GM12878 (cell line): ENCODE results near the gene RIOX2. TPM values are rescaled to one million over a fixed set of nuclear protein-coding genes. Genes with fewer than 3 reads are reported as not detected.

Source experiments
- ASH2L ChIP-seq: fragments of 300-600, 200-600 bp; sonication (generic); IDR thresholded peaks from 2 replicates; pipeline ENCODE4 v1.6.1; 2017; ENCODE audit warnings: low read depth, mild to moderate bottlenecking, borderline replicate concordance
- BACH1 ChIP-seq: fragments of 450-650 bp; IDR thresholded peaks from 2 replicates; pipeline ENCODE4 v1.6.1; 2017; ENCODE audit warnings: mild to moderate bottlenecking, borderline replicate concordance
- EGR1 ChIP-seq, 2 experiments: IDR thresholded peaks; 1 replicate in 1 of 2; 2 replicates in 1 of 2; pipeline ENCODE4 v1.6.1; 2011 to 2012; ENCODE audit warnings: low read depth in 2 of 2, low read length in 2 of 2, borderline replicate concordance in 1 of 2, mild to moderate bottlenecking in 1 of 2, moderate library complexity in 1 of 2
- HDGF ChIP-seq: fragments of 450-650 bp; IDR thresholded peaks from 2 replicates; pipeline ENCODE4 v1.6.1; 2016; ENCODE audit warnings: antibody characterized with exemption
- IKZF1 ChIP-seq: fragments of 450-650 bp; conservative IDR thresholded peaks from 2 replicates; pipeline ENCODE4 v1.6.1; 2017; ENCODE audit warnings: antibody characterized with exemption, mild to moderate bottlenecking
- MXI1 ChIP-seq: fragments of 150-350 bp; IDR thresholded peaks from 2 replicates; pipeline ENCODE4 v1.6.1; 2011; ENCODE audit warnings: low read depth, mild to moderate bottlenecking, inconsistent platforms, low read length, improper control_type of control experiment
- NFXL1 ChIP-seq: fragments of 450-650 bp; IDR thresholded peaks from 2 replicates; pipeline ENCODE4 v1.6.1; 2017; ENCODE audit warnings: antibody characterized with exemption, mild to moderate bottlenecking, borderline replicate concordance
- PML ChIP-seq: IDR thresholded peaks from 2 replicates; pipeline ENCODE4 v1.6.1; 2012; ENCODE audit warnings: low read length, inconsistent platforms
- RCOR1 ChIP-seq: conservative IDR thresholded peaks from 2 replicates; pipeline ENCODE4 v1.6.1; 2012; ENCODE audit warnings: low read depth, low read length, improper control_type of control experiment
- RELA ChIP-seq: fragments of 450-650 bp; IDR thresholded peaks from 2 replicates; pipeline ENCODE4 v1.8.0; 2014; ENCODE audit warnings: borderline replicate concordance; ENCODE audit not compliant: partially characterized antibody
- RELB ChIP-seq: fragments of 450-650 bp; IDR thresholded peaks from 2 replicates; pipeline ENCODE4 v1.6.1; 2017; ENCODE audit warnings: low read depth, mild to moderate bottlenecking, moderate library complexity
- TARDBP ChIP-seq: IDR thresholded peaks from 2 replicates; pipeline ENCODE4 v1.6.1; 2016; ENCODE audit warnings: borderline replicate concordance
- ZBTB4 ChIP-seq: fragments of 450-650 bp; formaldehyde crosslinking; IDR thresholded peaks from 2 replicates; pipeline ENCODE4 v1.4.0; 2022; ENCODE audit warnings: mild to moderate bottlenecking, moderate library complexity
- ZBTB40 ChIP-seq: fragments of 450-650 bp; IDR thresholded peaks from 2 replicates; pipeline ENCODE4 v1.6.1; 2016; ENCODE audit warnings: mild to moderate bottlenecking, moderate library complexity, borderline replicate concordance
- ZNF687 ChIP-seq: fragments of 450-650 bp; IDR thresholded peaks from 2 replicates; pipeline ENCODE4 v1.6.1; 2017; ENCODE audit warnings: mild to moderate bottlenecking, moderate library complexity
- polyA plus RNA-seq, 11 experiments: library from polyadenylated mRNA; depleted of rRNA in 4 of 11; unstranded in 6 of 11; stranded (reverse) in 5 of 11; fragments of >200 nt; fragmentation: Nextera tagmentation in 4 of 11; fragmentation: Illumina TruSeq in 1 of 11; extraction: Ambion mirVana in 4 of 11; extraction: Trizol in 1 of 11; gene quantifications; 1 replicate in 1 of 11; 2 replicates in 10 of 11; pipeline versions ENCODE4 v1.2.1 to v1.2.3, GENCODE V29; 2011 to 2016; ENCODE audit warnings: inconsistent platforms in 2 of 11, missing spikeins in 2 of 11, low read depth in 1 of 11
- total RNA-seq, 4 experiments: library from RNA; depleted of rRNA in 3 of 4; stranded (reverse); fragments of >200 nt in 3 of 4; fragmentation: Illumina TruSeq in 1 of 4; extraction: Trizol in 1 of 4; gene quantifications; 2 replicates each; pipeline versions ENCODE4 v1.2.1 to v1.2.3, GENCODE V29; 2013 to 2021

The RIOX2 gene
- total and polyA plus RNA-seq, 10 of the 15 experiments (the other 5 are each of a cell fraction or from before 2014, with no cell fraction given): 24.1 to 52.6 (median 44.0) TPM

- peak; percentile 57 for TF ChIP-seq ZNF687
- no peak for TF ChIP-seq RCOR1
- TF ChIP-seq EGR1 (IDR thresholded peaks at IDR 0.05; ENCODE audit: borderline replicate concordance in 1 of 2, low read depth in 2 of 2, low read length in 2 of 2): peak; percentile 76 to 87; a peak in 2 of 3 replicates
- peak; percentile 48; the same call in 1 of the 2 replicates for TF ChIP-seq PML
- no peak for TF ChIP-seq TARDBP
- TF ChIP-seq ZBTB4: no peak
- TF ChIP-seq ASH2L: peak; percentile 46; the same call in 1 of the 2 replicates
- TF ChIP-seq BACH1: peak; percentile 80
- 0 out of 2 replicates have a peak, but pooled peaks have one; percentile 42 for TF ChIP-seq HDGF
- peak; percentile 16 for TF ChIP-seq RELA
- no peak for TF ChIP-seq RELB
- TF ChIP-seq MXI1: peak; percentile 97
- no peak for TF ChIP-seq NFXL1
- TF ChIP-seq IKZF1: peak; percentile 59
- TF ChIP-seq ZBTB40: no peak
These were observed at the start of gene RIOX2 (continued) for GRCh38 chr3:97971679-97972567.
